Smooth muscle cell (in vitro differentiated cells): Measurements from ENCODE around the gene GRK2. TPM values are rescaled to one million over a fixed set of nuclear protein-coding genes. Genes with fewer than 3 reads are reported as not detected.

ENCODE experiments used
- DNase-seq: peaks from one replicate; lab custom pipeline; 2025; ENCODE audit not compliant: unreplicated experiment; lab: John Stamatoyannopoulos, UW
- H2AFZ ChIP-seq: fragments of 200-600 bp; sonication (generic); 2 replicates; pipeline ENCODE4 v1.6.0; 2016; ENCODE audit warnings: antibody characterized with exemption, low read depth, mild to moderate bottlenecking
- H3F3A ChIP-seq: fragments of 200-600 bp; sonication (generic); 2 replicates; pipeline ENCODE4 v1.6.0; 2017; ENCODE audit warnings: antibody characterized with exemption, low read depth
- H3K27ac ChIP-seq: fragments of 200-600 bp; sonication (generic); 2 replicates; pipeline ENCODE4 v1.5.1; 2016; ENCODE audit warnings: low read depth, mild to moderate bottlenecking
- H3K27me3 ChIP-seq: fragments of 200-600 bp; sonication (generic); 2 replicates; pipeline ENCODE4 v1.6.1; 2016; ENCODE audit warnings: low read depth, mild to moderate bottlenecking
- H3K36me3 ChIP-seq: fragments of 200-600 bp; sonication (generic); 2 replicates; pipeline ENCODE4 v1.5.1; 2016; ENCODE audit warnings: low read depth
- H3K4me1 ChIP-seq: fragments of 200-600 bp; sonication (generic); 2 replicates; pipeline ENCODE4 v1.5.1; 2016; ENCODE audit warnings: low read depth
- H3K4me2 ChIP-seq: fragments of 200-600 bp; sonication (generic); 2 replicates; pipeline ENCODE4 v1.6.0; 2016; ENCODE audit warnings: mild to moderate bottlenecking
- H3K4me3 ChIP-seq: fragments of 200-600 bp; sonication (generic); 2 replicates; pipeline ENCODE4 v1.5.1; 2016; ENCODE audit warnings: mild to moderate bottlenecking
- H3K79me2 ChIP-seq: fragments of 200-600 bp; sonication (generic); 2 replicates; pipeline ENCODE4 v1.6.0; 2016; ENCODE audit warnings: low read depth, mild to moderate bottlenecking
- H3K9ac ChIP-seq: fragments of 200-600 bp; sonication (generic); 2 replicates; pipeline ENCODE4 v1.6.0; 2016; ENCODE audit warnings: low read depth
- H3K9me3 ChIP-seq: fragments of 200-600 bp; sonication (generic); replicated peaks from 2 replicates; pipeline ENCODE4 v1.5.1; 2016; ENCODE audit warnings: low read depth
- H4K20me1 ChIP-seq: fragments of 200-600 bp; sonication (generic); 2 replicates; pipeline ENCODE4 v1.6.0; 2016; ENCODE audit warnings: low read depth
- CTCF ChIP-seq: fragments of 200-600 bp; sonication (generic); IDR thresholded peaks from 2 replicates; pipeline ENCODE4 v1.5.1; 2017; ENCODE audit warnings: borderline replicate concordance, mild to moderate bottlenecking, antibody characterized with exemption; ENCODE audit not compliant: insufficient read depth, poor library complexity, severe bottlenecking
- WGBS: methylation state at CpG from one replicate; pipeline ENCODE4 v1.1.7; 2016; ENCODE audit warnings: low lambda C conversion rate; 5-methylcytosine and 5-hydroxymethylcytosine counted together
- polyA plus RNA-seq: library from polyadenylated mRNA; unstranded; fragments of >200 nt; fragmentation: Nextera tagmentation; extraction: Ambion mirVana; gene quantifications from 2 replicates; pipeline ENCODE4 v1.2.1, GENCODE V29; 2016
- total RNA-seq: library from RNA; depleted of rRNA; stranded (reverse); fragments of >200 nt; gene quantifications from 2 replicates; pipeline ENCODE4 v1.2.3, GENCODE V29; 2014

GRK2 gene
- total and polyA plus RNA-seq, 2 experiments from 2014 or later = 22.2 to 42.5 TPM

DNA sequence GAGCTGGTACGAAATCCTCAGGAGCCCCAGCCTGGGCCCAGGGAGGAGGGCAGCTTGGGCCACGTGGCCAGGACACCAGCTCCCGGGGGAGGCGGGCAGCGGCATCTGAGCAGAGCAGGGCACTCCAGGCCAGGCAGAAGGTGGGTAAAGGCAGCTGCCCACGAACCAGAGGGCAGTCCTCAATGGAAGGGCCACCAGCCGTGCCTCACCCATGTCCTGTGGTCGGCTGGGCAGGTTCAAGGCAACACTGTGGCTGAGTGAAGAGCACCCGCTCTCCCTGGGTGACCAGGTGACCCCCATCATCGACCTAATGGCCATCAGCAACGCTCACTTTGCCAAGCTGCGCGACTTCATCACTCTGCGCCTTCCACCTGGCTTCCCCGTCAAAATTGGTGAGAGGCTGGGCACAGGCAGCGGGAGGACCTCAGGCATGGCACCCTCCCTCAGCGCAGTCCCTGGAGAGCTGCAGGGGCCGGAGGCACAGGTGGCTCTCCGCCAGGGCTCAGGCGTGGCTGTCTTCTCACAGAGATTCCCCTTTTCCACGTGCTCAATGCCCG, 34.6 kb downstream of the GRK2 start:
- H3K9me3 ChIP-seq = peaks cover 3% of the 10 kb centered on the region
- H2AFZ ChIP-seq = no peak overlapping the region
- H3K4me2 ChIP-seq = no peak overlapping the region
- no peak for DNase-seq
- no peak overlapping the region for H3K27ac ChIP-seq
- H3F3A ChIP-seq = no peaks in the 10 kb centered on the region
- no peak overlapping the region for H3K9ac ChIP-seq
- peaks cover 12% of the 10 kb centered on the region for H3K4me1 ChIP-seq
- no peaks in the 10 kb centered on the region for H3K27me3 ChIP-seq
- no peak for TF ChIP-seq CTCF
- no peak overlapping the region for H3K4me3 ChIP-seq
- peaks cover 19% of the 10 kb centered on the region for H3K79me2 ChIP-seq
- WGBS = 97% methylated on average over 22 of the region's 22 CpGs
- H3K36me3 ChIP-seq = peaks cover 9% of the 10 kb centered on the region
- peaks cover 36% of the 10 kb centered on the region for H4K20me1 ChIP-seq

- Histone ChIP-seq H3K4me1 (peaks cover 12% of the 10 kb centered on the region), H4K20me1 (peaks cover 32% of the 10 kb centered on the region), H3K9me3 (no peaks in the 10 kb centered on the region), H3K9ac (no peak overlapping the region), H2AFZ (no peak overlapping the region), H3K4me3 (no peak overlapping the region), H3F3A (no peaks in the 10 kb centered on the region), H3K27me3 (no peaks in the 10 kb centered on the region), H3K79me2 (peaks cover 13% of the 10 kb centered on the region), H3K4me2 (no peak overlapping the region), H3K36me3 (peaks cover 3% of the 10 kb centered on the region), H3K27ac (no peak overlapping the region)
- no peak for TF ChIP-seq CTCF
- no peak for DNase-seq
- 91% methylated on average over 23 of the region's 28 CpGs for WGBS
Observed at GRCh38 chr11:67301313-67301921, 35.1 kb downstream of the GRK2 start.

- no peak overlapping the region for H3K9ac ChIP-seq
- H4K20me1 ChIP-seq = peaks cover 27% of the 10 kb centered on the region
- H3K79me2 ChIP-seq = peaks cover 7% of the 10 kb centered on the region
- H3K4me1 ChIP-seq = peaks cover 12% of the 10 kb centered on the region
- WGBS = 48% methylated on average over 15 of the region's 15 CpGs
- H3F3A ChIP-seq = no peaks in the 10 kb centered on the region
- no peaks in the 10 kb centered on the region for H3K36me3 ChIP-seq
- H3K27me3 ChIP-seq = no peaks in the 10 kb centered on the region
- H3K4me3 ChIP-seq = no peak overlapping the region
- H2AFZ ChIP-seq = no peak overlapping the region
- H3K9me3 ChIP-seq = no peaks in the 10 kb centered on the region
- peak overlapping the region; percentile 88 for H3K4me2 ChIP-seq
- H3K27ac ChIP-seq = no peak overlapping the region
- DNase-seq = no peak
- no peak for TF ChIP-seq CTCF
Observed at GRCh38 chr11:67301951-67302516, 35.8 kb downstream of the GRK2 start.
